CD4-positive, alpha-beta memory T cell (primary cell): ENCODE results near the gene ZBTB49. TPM values are rescaled to one million over a fixed set of nuclear protein-coding genes. Genes with fewer than 3 reads are reported as not detected.

Experiments
- CTCF ChIA-PET: fragments of 350-600 bp; sonication (Branson Sonifier 250); formaldehyde crosslinking; loops from one replicate; lab custom pipeline; 2021; ENCODE audit warnings: inconsistent platforms; ENCODE audit not compliant: partially characterized antibody; lab: Charles Lee
- POLR2A ChIA-PET: fragments of 350-600 bp; sonication (Branson Sonifier 250); formaldehyde crosslinking; loops from one replicate; lab custom pipeline; 2021; ENCODE audit not compliant: partially characterized antibody; lab: Charles Lee
- DNase-seq, 5 donors: peaks; one replicate each; pipeline versions ENCODE4 v3.0.0 to v3.0.0-alpha.2; 2020 to 2022; ENCODE audit warnings: mixed read lengths in 1 of 5
- H3K27ac ChIP-seq: one replicate; pipeline ENCODE4 v1.7.0; 2013; ENCODE audit warnings: low read depth, low read length
- H3K27me3 ChIP-seq: 2 replicates; pipeline ENCODE4 v1.7.0; 2013; ENCODE audit warnings: mild to moderate bottlenecking, low read length, moderate library complexity; ENCODE audit not compliant: insufficient read depth
- H3K36me3 ChIP-seq: 2 replicates; pipeline ENCODE4 v1.7.0; 2013; ENCODE audit warnings: mild to moderate bottlenecking, low read length, moderate library complexity; ENCODE audit not compliant: insufficient read depth
- H3K4me1 ChIP-seq: 2 replicates; pipeline ENCODE4 v1.7.0; 2013; ENCODE audit warnings: mild to moderate bottlenecking, low read length, moderate library complexity; ENCODE audit not compliant: insufficient read depth
- H3K4me3 ChIP-seq, 2 donors: one replicate each; pipeline ENCODE4 v1.7.0; 2013; ENCODE audit warnings: low read length in 2 of 2, mild to moderate bottlenecking in 1 of 2
- H3K9me3 ChIP-seq, 2 donors: one replicate each; pipeline ENCODE4 v1.7.0; 2013; ENCODE audit warnings: low read length in 2 of 2, control low read depth in 1 of 2; ENCODE audit not compliant: control insufficient read depth in 1 of 2
- H3K27ac Mint-ChIP-seq, 7 donors: one replicate each; pipeline ENCODE4 v1.8.0; 2020 to 2021; ENCODE audit warnings: mixed read lengths in 7 of 7, mild to moderate bottlenecking in 6 of 7, inconsistent platforms in 3 of 7, moderate library complexity in 3 of 7
- H3K27me3 Mint-ChIP-seq, 2 donors: one replicate each; pipeline ENCODE4 v1.8.0; 2020 to 2021; ENCODE audit warnings: mixed read lengths in 2 of 2
- H3K36me3 Mint-ChIP-seq, 2 donors: one replicate each; pipeline ENCODE4 v1.8.0; 2020 to 2021; ENCODE audit warnings: mixed read lengths in 2 of 2, inconsistent platforms in 1 of 2, mild to moderate bottlenecking in 1 of 2
- H3K4me1 Mint-ChIP-seq, 4 donors: one replicate each; pipeline ENCODE4 v1.8.0; 2020 to 2021; ENCODE audit warnings: mixed read lengths in 4 of 4, mild to moderate bottlenecking in 1 of 4
- H3K4me3 Mint-ChIP-seq, 8 donors: one replicate each; pipeline ENCODE4 v1.8.0; 2020 to 2021; ENCODE audit warnings: mixed read lengths in 8 of 8, mild to moderate bottlenecking in 7 of 8, moderate library complexity in 6 of 8, inconsistent platforms in 3 of 8
- H3K9me3 Mint-ChIP-seq, 8 donors: one replicate each; pipeline ENCODE4 v1.8.0; 2020 to 2021; ENCODE audit warnings: mixed read lengths in 8 of 8, mild to moderate bottlenecking in 5 of 8, inconsistent platforms in 3 of 8, moderate library complexity in 1 of 8
- intact Hi-C: fragments of 100-400 bp; cut with micrococcal nuclease; formaldehyde crosslinking; loops from one replicate; pipeline ENCODE4 v1.15.1; 2023
- polyA plus RNA-seq, 2 donors: library from polyadenylated mRNA; unstranded; fragments of 300-500 nt; fragmentation: Illumina TruSeq; gene quantifications; one replicate each; pipeline ENCODE4 v1.2.3, GENCODE V29; 2021
- total RNA-seq, 2 experiments: library from RNA; stranded (reverse); gene quantifications; one replicate each; pipeline ENCODE4 v1.2.3, GENCODE V29; 2021

Gene ZBTB49
- total and polyA plus RNA-seq, 4 experiments from 2014 or later = 5.3 to 20.0 (median 12.3) TPM

- H3K27ac Mint-ChIP-seq = peak overlapping the region in 6 of 7 donors; percentile 83 to 96 (median 94)
These were observed 996 bp upstream of the ZBTB49 start for GRCh38 chr4:4289055-4289454.

GRCh38 chr4:4289597-4289940 is 482 bp upstream of the ZBTB49 start:
- ChIA-PET CTCF (interaction anchor here (1.0 to 1.2 kb wide), 2 partner anchors 8 to 44 kb away, joined by 3 to 5 read pairs; no protein-coding TSS in a partner anchor), POLR2A (interaction anchor here (0.7 to 2.0 kb wide), 6 partner anchors 16 to 42 kb away, joined by 3 to 31 read pairs (median 6); partner anchors contain the start of gene TMEM128)
- Histone ChIP-seq H3K27ac (peak overlapping the region; percentile 76), H3K4me3 (peak overlapping the region; percentile 86 to 93), H3K9me3 (no peaks in the 10 kb centered on the region), H3K36me3 (peaks cover 16% of the 10 kb centered on the region), H3K27me3 (no peaks in the 10 kb centered on the region), H3K4me1 (peaks cover 30% of the 10 kb centered on the region)
- peaks cover 43 to 83% (median 61%) of the 10 kb centered on the region in 4 donors for H3K4me1 Mint-ChIP-seq
- H3K27me3 Mint-ChIP-seq = no peaks in the 10 kb centered on the region
- peak overlapping the region; percentile 93 to 98 (median 96) for H3K4me3 Mint-ChIP-seq
- no peaks in the 10 kb centered on the region for H3K9me3 Mint-ChIP-seq
- DNase-seq = no peak
- peak overlapping the region; percentile 83 to 96 (median 94) for H3K27ac Mint-ChIP-seq
- peaks cover 8 to 32% of the 10 kb centered on the region in 2 donors for H3K36me3 Mint-ChIP-seq
- intact Hi-C loops = no loop called here

More at GRCh38 chr4:4289055-4289454, 996 bp upstream of the ZBTB49 start:
- H3K27me3 ChIP-seq = no peaks in the 10 kb centered on the region
- peaks cover 30% of the 10 kb centered on the region for H3K4me1 ChIP-seq
- ChIA-PET CTCF (interaction anchor here (2.5 kb wide), 1 partner anchor 29 kb away, joined by 11 read pairs; no protein-coding TSS in a partner anchor), POLR2A (interaction anchor here (2.0 kb wide), 1 partner anchor 20 kb away, joined by 31 read pairs; no protein-coding TSS in a partner anchor)
- H3K4me3 ChIP-seq = peak overlapping the region; percentile 86 to 93
- H3K36me3 ChIP-seq = peaks cover 21% of the 10 kb centered on the region
- H3K9me3 Mint-ChIP-seq = no peaks in the 10 kb centered on the region
- no peaks in the 10 kb centered on the region for H3K9me3 ChIP-seq
- intact Hi-C loops = no loop called here
- DNase-seq = no peak
- peaks cover 10 to 37% of the 10 kb centered on the region in 2 donors for H3K36me3 Mint-ChIP-seq
- peak overlapping the region; percentile 76 for H3K27ac ChIP-seq
- no peaks in the 10 kb centered on the region for H3K27me3 Mint-ChIP-seq
- H3K4me1 Mint-ChIP-seq = peaks cover 42 to 86% (median 62%) of the 10 kb centered on the region in 4 donors
- H3K4me3 Mint-ChIP-seq = peak overlapping the region; percentile 93 to 98 (median 96)

DNA sequence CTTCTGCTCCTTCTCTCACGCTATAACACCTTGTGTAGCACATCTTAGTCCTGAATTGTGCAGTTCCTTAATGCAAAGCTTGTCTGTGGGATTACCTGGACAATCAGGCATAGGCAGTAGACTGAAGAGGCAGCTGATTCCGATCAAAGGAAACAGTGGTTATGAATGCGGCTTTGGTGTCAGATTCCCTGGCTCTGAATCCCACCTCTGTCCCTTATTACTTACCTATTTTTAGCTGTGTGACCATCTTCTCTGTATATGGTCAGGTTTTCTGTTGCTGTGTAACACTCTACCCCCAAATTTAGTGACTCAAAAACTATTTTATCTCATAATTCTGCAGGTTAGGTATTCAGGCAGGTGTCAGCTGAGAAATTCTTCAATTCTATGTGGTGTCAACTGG is 3.2 kb downstream of the ZBTB49 start:
- Histone ChIP-seq H3K4me1 (peaks cover 24% of the 10 kb centered on the region), H3K9me3 (no peaks in the 10 kb centered on the region), H3K36me3 (no peaks in the 10 kb centered on the region), H3K27me3 (no peaks in the 10 kb centered on the region), H3K4me3 (no peak overlapping the region), H3K27ac (no peak overlapping the region)
- Mint-ChIP-seq H3K4me1 (peaks cover 48 to 81% (median 63%) of the 10 kb centered on the region in 4 donors), H3K4me3 (peak overlapping the region in 1 of 8 donors; percentile 7), H3K27ac (peak overlapping the region in 1 of 7 donors; percentile 29), H3K36me3 (peaks cover 17 to 31% of the 10 kb centered on the region in 2 donors), H3K9me3 (no peaks in the 10 kb centered on the region), H3K27me3 (no peaks in the 10 kb centered on the region)
- no peak for DNase-seq
- intact Hi-C loops = loop anchor here (5.0 kb wide), 1 partner anchor 249 kb away; the partner anchor contains the start of gene STX18
- ChIA-PET CTCF (interaction anchor here (1.6 kb wide), 1 partner anchor 33 kb away, joined by 5 read pairs; no protein-coding TSS in a partner anchor), POLR2A (interaction anchor here (1.3 to 1.5 kb wide), 2 partner anchors 25 to 33 kb away, joined by 3 to 5 read pairs; no protein-coding TSS in a partner anchor)

GRCh38 chr4:4296283-4296846 is 6.3 kb downstream of the ZBTB49 start:
- Mint-ChIP-seq H3K4me3 (no peak overlapping the region), H3K4me1 (peaks cover 37 to 59% (median 48%) of the 10 kb centered on the region in 4 donors), H3K36me3 (peaks cover 22 to 39% of the 10 kb centered on the region in 2 donors), H3K27me3 (no peaks in the 10 kb centered on the region), H3K27ac (peak overlapping the region in 2 of 7 donors; percentile 18 to 24), H3K9me3 (no peaks in the 10 kb centered on the region)
- no peak overlapping the region for H3K4me3 ChIP-seq
- DNase-seq = no peak
- H3K27ac ChIP-seq = no peak overlapping the region
- ChIA-PET POLR2A (no interaction called here), CTCF (interaction anchor here (0.9 to 1.8 kb wide), 2 partner anchors 36 kb away, joined by 3 to 6 read pairs; no protein-coding TSS in a partner anchor)
- peaks cover 4% of the 10 kb centered on the region for H3K4me1 ChIP-seq
- no peaks in the 10 kb centered on the region for H3K9me3 ChIP-seq
- intact Hi-C loops = no loop called here
- H3K27me3 ChIP-seq = no peaks in the 10 kb centered on the region
- peaks cover 12% of the 10 kb centered on the region for H3K36me3 ChIP-seq

- no peaks in the 10 kb centered on the region for H3K27me3 ChIP-seq
- Mint-ChIP-seq H3K9me3 (no peaks in the 10 kb centered on the region), H3K4me1 (peaks cover 23 to 36% (median 34%) of the 10 kb centered on the region in 4 donors), H3K27me3 (no peaks in the 10 kb centered on the region), H3K4me3 (no peak overlapping the region), H3K27ac (peak overlapping the region in 5 of 7 donors; percentile 7 to 72 (median 58)), H3K36me3 (peaks cover 30 to 49% of the 10 kb centered on the region in 2 donors)
- ChIA-PET CTCF (interaction anchor here (1.4 to 1.7 kb wide), 2 partner anchors 39 to 40 kb away, joined by 4 to 7 read pairs; no protein-coding TSS in a partner anchor), POLR2A (no interaction called here)
- no peaks in the 10 kb centered on the region for H3K9me3 ChIP-seq
- no peak overlapping the region for H3K27ac ChIP-seq
- intact Hi-C loops = no loop called here
- H3K36me3 ChIP-seq = peaks cover 25% of the 10 kb centered on the region
- H3K4me3 ChIP-seq = no peak overlapping the region
- DNase-seq = no peak
- no peaks in the 10 kb centered on the region for H3K4me1 ChIP-seq
These were observed 9.0 kb downstream of the ZBTB49 start for GRCh38 chr4:4299006-4299405.

DNA sequence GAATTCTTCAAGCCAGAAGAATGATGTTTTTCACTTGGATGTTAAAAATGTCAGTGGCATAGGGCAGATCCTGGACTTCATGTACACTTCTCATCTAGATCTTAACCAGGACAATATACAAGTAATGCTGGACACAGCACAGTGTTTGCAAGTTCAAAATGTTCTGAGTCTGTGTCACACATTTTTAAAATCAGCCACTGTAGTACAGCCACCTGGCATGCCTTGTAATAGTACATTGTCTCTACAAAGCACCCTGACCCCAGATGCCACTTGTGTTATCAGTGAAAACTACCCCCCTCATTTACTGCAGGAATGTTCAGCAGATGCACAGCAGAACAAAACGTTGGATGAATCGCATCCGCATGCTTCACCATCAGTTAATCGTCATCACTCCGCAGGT is 11.9 kb downstream of the ZBTB49 start:
- ChIA-PET POLR2A (no interaction called here), CTCF (interaction anchor here (1.0 to 2.1 kb wide), 2 partner anchors 43 to 50 kb away, joined by 4 to 5 read pairs; no protein-coding TSS in a partner anchor)
- DNase-seq = no peak
- H3K4me3 Mint-ChIP-seq = no peak overlapping the region
- Histone ChIP-seq H3K27ac (no peak overlapping the region), H3K4me3 (no peak overlapping the region), H3K36me3 (peaks cover 31% of the 10 kb centered on the region), H3K4me1 (no peaks in the 10 kb centered on the region), H3K27me3 (no peaks in the 10 kb centered on the region), H3K9me3 (no peaks in the 10 kb centered on the region)
- peaks cover 13 to 28% (median 17%) of the 10 kb centered on the region in 4 donors for H3K4me1 Mint-ChIP-seq
- H3K27ac Mint-ChIP-seq = peak overlapping the region in 1 of 7 donors; percentile 51
- peaks cover 31 to 56% of the 10 kb centered on the region in 2 donors for H3K36me3 Mint-ChIP-seq
- no peaks in the 10 kb centered on the region for H3K9me3 Mint-ChIP-seq
- H3K27me3 Mint-ChIP-seq = no peaks in the 10 kb centered on the region
- intact Hi-C loops = no loop called here

DNA sequence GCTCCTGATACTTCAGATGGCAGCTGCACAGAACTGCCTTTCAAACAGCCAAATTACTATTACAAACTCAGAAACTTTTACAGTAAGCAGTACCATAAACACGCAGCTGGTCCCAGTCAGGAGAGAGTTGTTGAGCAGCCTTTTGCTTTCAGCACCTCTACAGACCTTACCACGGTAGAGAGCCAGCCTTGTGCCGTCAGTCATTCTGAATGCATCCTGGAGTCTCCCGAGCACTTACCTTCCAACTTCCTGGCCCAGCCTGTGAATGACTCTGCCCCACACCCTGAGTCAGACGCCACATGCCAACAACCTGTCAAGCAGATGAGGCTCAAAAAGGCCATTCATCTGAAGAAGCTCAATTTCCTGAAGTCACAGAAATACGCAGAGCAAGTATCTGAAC is 12.4 kb downstream of the ZBTB49 start:
- ChIA-PET POLR2A (no interaction called here), CTCF (interaction anchor here (1.0 to 2.1 kb wide), 3 partner anchors 11 to 50 kb away, joined by 4 to 5 read pairs (median 4); no protein-coding TSS in a partner anchor)
- H3K27me3 ChIP-seq = no peaks in the 10 kb centered on the region
- Mint-ChIP-seq H3K4me1 (peaks cover 11 to 28% (median 16%) of the 10 kb centered on the region in 4 donors), H3K9me3 (no peaks in the 10 kb centered on the region), H3K4me3 (no peak overlapping the region), H3K27me3 (no peaks in the 10 kb centered on the region), H3K27ac (peak overlapping the region in 1 of 7 donors; percentile 60), H3K36me3 (peaks cover 35 to 60% of the 10 kb centered on the region in 2 donors)
- no peaks in the 10 kb centered on the region for H3K4me1 ChIP-seq
- DNase-seq = no peak
- intact Hi-C loops = no loop called here
- H3K36me3 ChIP-seq = peaks cover 31% of the 10 kb centered on the region
- no peak overlapping the region for H3K4me3 ChIP-seq
- no peaks in the 10 kb centered on the region for H3K9me3 ChIP-seq
- no peak overlapping the region for H3K27ac ChIP-seq
